GM18870 (cell line): ENCODE results near the gene ZNF732.
"Not testable (repeated sequence)": the region's sequence is repeated elsewhere in the genome, so short reads cannot be mapped to it uniquely, and the experiment has no call there.

Experiments used
- ATAC-seq: cut with Tn5 transposase; IDR thresholded peaks from one replicate; pipeline ENCODE4 v1.9.1; 2021; ENCODE audit warnings: moderate library complexity; ENCODE audit not compliant: unreplicated experiment

The ZNF732 gene

GRCh38 chr4:256492-256891 is 48.8 kb downstream of the ZNF732 start:
- no peak for ATAC-seq

- ATAC-seq = no peak
Measured at GRCh38 chr4:253936-254756, 51.1 kb downstream of the ZNF732 start.

- ATAC-seq = no peak
Measured at GRCh38 chr4:252065-252601, 53.1 kb downstream of the ZNF732 start.

DNA sequence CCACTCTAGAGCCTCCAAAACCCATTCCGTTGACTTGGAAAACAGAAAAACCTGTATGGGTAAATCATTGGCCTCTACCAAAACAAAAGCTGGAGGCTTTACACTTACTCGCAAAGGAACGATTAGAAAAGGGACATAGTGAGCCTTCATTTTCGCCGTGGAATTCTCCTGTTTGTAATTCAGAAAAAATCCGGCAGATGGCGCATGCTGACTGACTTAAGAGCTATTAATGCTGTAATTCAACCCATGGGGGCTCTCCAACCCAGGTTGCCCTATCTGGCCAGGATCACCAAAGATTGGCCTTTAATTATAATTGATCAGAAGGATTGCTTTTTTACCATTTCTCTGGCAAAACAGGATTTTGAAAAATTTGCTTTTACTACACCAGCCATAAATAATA is 60.8 kb downstream of the ZNF732 start:
- no peak for ATAC-seq

GRCh38 chr4:243426-243825 is 61.8 kb downstream of the ZNF732 start:
- no peak for ATAC-seq

- ATAC-seq = peak; percentile 64
Measured at GRCh38 chr4:242121-242848, 63.0 kb downstream of the ZNF732 start.

GRCh38 chr4:241411-241810 is 63.9 kb downstream of the ZNF732 start:
- ATAC-seq = not testable (repeated sequence)

- ATAC-seq = no peak
Measured at GRCh38 chr4:236028-236427, 69.2 kb downstream of the ZNF732 start.

DNA sequence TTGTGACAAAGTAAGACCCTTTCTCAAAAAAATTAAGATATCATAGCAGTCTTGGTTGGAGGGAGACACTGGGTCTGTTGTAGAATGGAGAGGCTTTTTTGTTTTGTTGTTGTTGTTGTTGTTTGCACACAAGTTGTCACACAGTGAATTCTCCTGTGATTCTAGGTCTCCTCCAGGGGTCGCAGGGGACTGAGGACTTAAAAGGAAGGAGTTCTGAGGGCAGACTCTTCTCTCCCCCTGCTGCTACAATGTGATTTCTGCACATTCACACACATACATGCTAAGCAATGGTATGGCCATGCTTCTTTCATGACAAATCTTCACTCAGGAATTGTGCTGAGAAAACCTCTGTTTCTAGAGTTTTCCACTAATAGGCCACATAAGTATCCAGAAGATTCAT is 71.1 kb downstream of the ZNF732 start:
- ATAC-seq = no peak

DNA sequence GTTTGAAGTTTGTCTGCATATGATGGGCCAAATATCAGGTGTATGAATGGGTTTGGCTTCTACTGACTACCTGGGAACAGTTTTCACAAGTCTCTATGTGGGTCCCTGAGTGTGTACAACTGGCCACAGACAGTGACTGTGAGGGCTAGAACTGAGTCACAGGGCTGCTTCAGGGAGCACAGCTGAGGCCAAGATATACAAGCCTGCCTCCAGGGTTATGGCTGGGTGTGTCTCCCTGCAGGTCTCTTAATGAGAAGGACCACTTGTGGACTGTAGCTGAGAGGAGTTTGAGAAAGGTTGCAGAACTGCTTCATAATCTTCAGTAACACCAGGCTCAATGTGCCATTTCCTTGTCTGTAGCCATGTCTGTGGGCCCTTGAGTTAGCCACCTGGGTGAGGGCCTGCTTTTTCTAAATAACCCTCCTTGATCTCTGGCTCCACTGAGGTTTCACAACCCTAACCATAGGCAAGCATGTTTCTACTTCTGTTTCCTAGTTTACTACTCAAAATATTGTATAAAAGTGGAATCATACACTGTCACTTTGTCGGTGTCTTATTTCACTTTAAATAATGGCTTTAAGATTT is 81.3 kb downstream of the ZNF732 start:
- no peak for ATAC-seq
